Hematopoietic multipotent progenitor cell treated with erythropoietin and hydrocortisone succinate and interleukin-3 and kit ligand, for 6 days (in vitro differentiated cells): ENCODE results near the gene PAK4.
"Not testable (repeated sequence)": the region's sequence is repeated elsewhere in the genome, so short reads cannot be mapped to it uniquely, and the experiment has no call there.

Source experiments
- DNase-seq: peaks from one replicate; pipeline ENCODE4 v3.0.0-alpha.2; 2015

Gene PAK4

GRCh38 chr19:39130337-39131254 lies 5.0 kb downstream of the PAK4 start:
- no peak for DNase-seq

- DNase-seq = no peak
Measured at GRCh38 chr19:39131255-39131755, 5.7 kb downstream of the PAK4 start.

- no peak for DNase-seq
Measured at GRCh38 chr19:39132344-39132969, 6.9 kb downstream of the PAK4 start.

- DNase-seq = no peak
Measured at GRCh38 chr19:39133431-39134270, 8.1 kb downstream of the PAK4 start.

GRCh38 chr19:39135701-39136100 lies 10.1 kb downstream of the PAK4 start:
- no peak for DNase-seq

- DNase-seq = no peak
Measured at GRCh38 chr19:39136225-39136940, 10.8 kb downstream of the PAK4 start.

- no peak for DNase-seq
Measured at GRCh38 chr19:39137131-39137530, 11.5 kb downstream of the PAK4 start.

- DNase-seq = no peak
Measured at GRCh38 chr19:39138221-39139211, 12.9 kb downstream of the PAK4 start.

GRCh38 chr19:39139305-39139874 lies 13.8 kb downstream of the PAK4 start:
- DNase-seq = no peak

- DNase-seq = peak; percentile 73
Measured at GRCh38 chr19:39139971-39140453, 14.4 kb downstream of the PAK4 start.

- DNase-seq = no peak
Measured at GRCh38 chr19:39140594-39140993, 15.0 kb downstream of the PAK4 start.

- DNase-seq = no peak
Measured at GRCh38 chr19:39141929-39142328, 16.3 kb downstream of the PAK4 start.

- no peak for DNase-seq
Measured at GRCh38 chr19:39142630-39143029, 17.0 kb downstream of the PAK4 start.

- not testable (repeated sequence) for DNase-seq
Measured at GRCh38 chr19:39143757-39144289, 18.2 kb downstream of the PAK4 start.

GRCh38 chr19:39144290-39145071 lies 18.9 kb downstream of the PAK4 start:
- no peak for DNase-seq

GRCh38 chr19:39145180-39145953 lies 19.8 kb downstream of the PAK4 start:
- peak; percentile 78 for DNase-seq

- no peak for DNase-seq
Measured at GRCh38 chr19:39146091-39146490, 20.5 kb downstream of the PAK4 start.

GRCh38 chr19:39146686-39147450 lies 21.3 kb downstream of the PAK4 start:
- no peak for DNase-seq
